ENCODE data around the gene SACM1L.
"Not testable (repeated sequence)": the region's sequence is repeated elsewhere in the genome, so short reads cannot be mapped to it uniquely, and the experiment has no call there.

Gene SACM1L

GRCh38 chr3:45670436-45670835, 18.8 kb upstream of the SACM1L start:
- no peak for FAIRE-seq

DNA sequence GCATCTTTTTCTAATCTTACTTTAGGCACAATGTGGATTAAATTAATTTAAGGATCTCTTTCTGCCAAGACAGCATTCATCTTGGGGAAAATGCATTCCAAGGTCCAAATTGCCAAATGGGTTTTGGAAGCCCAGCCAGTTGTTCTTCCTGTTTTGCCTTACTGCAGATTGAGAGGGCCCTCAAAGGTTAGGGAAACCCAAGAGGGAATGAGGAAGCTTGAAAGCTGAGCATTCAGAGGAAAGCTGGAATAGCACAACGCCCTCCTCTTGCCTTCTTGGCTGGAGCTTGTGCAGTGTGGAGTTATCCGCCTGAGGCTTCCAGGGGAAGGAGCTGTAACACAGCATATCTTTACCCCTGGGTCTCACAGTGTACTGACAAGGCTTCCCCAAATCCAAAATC, 18.2 kb upstream of the SACM1L start:
- no peak for FAIRE-seq

GRCh38 chr3:45673273-45673672, 15.9 kb upstream of the SACM1L start:
- no peak for FAIRE-seq

DNA sequence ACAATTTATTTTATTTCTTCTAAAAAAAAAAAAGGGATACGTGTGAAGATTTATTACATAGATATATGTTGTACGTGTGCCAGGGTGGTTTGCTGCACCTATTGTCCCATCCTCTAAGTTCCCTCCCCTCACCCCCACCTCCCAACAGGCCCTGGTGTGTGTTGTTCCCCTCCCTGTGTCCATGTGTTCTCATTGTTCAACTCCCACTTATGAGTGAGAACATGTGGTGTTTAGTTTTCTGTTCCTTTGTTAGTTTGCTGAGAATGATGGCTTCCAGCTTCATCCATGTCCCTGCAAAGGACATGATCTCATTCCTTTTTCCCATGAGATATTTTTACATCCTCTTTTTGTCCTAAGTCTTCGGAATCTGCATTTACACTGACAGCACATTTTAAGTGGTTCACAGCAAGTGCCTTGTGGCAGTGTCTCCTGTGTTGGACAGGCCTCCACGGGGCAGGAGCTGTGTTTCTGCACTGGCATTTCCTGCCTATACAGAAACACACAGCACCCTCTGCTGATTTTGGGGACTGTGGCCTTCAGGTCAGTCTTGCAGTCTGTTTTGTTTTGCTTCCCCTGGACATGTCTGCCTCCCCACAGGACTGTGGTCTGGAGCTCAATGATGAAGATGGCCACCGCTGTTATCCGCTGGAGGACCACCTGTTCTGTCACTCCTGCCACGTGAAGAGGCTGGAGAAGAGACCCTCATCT, 12.7 kb upstream of the SACM1L start:
- FAIRE-seq: no peak

DNA sequence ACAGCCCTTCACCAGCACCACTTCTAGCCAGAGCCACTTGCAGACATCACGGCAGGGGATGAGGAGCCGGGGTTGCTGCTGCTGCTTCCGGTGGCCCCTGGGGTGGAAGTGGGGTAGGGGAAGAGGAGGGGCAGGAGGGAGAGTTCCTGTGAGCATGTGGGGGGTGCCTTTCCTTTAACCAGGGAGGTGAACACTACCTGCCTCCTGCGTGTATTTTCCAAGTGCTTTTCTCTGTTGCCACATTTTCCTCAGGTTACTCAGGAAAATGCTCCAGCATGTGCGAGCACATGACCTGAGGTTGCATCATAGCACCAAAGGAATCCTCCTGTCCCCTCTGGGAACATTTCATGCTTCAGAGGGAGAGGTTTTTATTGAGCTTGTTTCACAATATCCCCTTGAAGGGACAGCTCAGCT, 12.2 kb upstream of the SACM1L start:
- FAIRE-seq: no peak

DNA sequence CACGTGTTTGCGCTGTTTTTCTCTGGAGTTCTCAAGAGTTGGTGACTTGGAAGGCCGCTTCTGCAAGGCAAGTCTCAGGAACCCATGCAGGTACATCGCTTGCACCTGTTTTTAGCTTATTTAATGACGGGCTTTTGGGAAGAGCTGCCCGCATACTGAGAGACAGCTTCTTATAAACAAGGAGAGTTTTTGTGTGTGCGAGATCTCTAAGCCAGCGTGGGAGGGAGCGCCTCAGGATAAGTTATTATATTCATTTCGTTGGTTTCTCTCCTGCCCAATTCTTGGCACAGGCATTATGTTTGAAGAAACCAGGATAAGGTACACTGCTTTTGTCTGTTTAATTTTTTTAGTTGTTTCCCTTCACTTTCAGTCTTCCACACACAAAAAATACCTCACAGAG, 11.4 kb upstream of the SACM1L start:
- FAIRE-seq: no peak

GRCh38 chr3:45679805-45680204, 9.4 kb upstream of the SACM1L start:
- FAIRE-seq: no peak

- no peak for FAIRE-seq
Measured at GRCh38 chr3:45681221-45681620, 8.0 kb upstream of the SACM1L start.

GRCh38 chr3:45681846-45682245, 7.3 kb upstream of the SACM1L start:
- no peak for FAIRE-seq

DNA sequence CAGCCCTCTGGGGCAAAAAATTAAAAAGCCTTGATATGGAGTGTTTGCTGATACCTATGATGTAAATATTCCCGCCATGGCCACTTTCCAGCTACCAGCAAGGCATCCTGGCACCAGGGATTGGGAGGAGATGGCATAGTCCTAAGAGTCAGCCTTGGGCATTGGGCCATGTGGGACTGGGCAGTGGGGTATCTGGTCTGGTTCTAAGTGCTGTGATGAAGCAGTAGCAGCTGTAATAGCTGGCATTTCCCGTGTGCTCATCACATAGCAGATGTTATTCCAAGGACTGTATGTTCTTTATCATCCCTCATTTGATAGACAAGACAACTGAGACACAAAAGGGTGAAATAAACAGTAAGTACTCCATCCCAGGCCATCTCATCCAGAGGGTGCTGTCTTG, 6.9 kb upstream of the SACM1L start:
- FAIRE-seq: no peak

DNA sequence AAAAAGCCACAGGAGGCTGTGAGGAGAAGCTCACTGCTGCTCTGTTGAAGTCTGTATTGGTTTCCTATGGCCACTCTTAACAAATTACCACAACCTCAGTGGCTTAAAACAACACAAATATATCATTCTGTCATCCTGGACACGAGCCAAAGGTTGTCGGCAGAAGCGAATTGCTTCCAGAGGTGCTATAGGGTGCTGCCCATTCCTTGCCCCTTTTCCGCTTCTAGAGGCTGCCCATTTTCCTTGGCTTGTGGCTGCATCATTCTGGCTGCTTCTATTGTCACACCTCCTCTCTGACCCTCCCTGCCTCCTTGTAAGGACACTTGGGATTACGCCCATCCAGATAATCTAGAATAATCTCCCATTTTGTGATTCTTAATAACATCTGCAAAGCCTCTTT, 6.4 kb upstream of the SACM1L start:
- FAIRE-seq: no peak

DNA sequence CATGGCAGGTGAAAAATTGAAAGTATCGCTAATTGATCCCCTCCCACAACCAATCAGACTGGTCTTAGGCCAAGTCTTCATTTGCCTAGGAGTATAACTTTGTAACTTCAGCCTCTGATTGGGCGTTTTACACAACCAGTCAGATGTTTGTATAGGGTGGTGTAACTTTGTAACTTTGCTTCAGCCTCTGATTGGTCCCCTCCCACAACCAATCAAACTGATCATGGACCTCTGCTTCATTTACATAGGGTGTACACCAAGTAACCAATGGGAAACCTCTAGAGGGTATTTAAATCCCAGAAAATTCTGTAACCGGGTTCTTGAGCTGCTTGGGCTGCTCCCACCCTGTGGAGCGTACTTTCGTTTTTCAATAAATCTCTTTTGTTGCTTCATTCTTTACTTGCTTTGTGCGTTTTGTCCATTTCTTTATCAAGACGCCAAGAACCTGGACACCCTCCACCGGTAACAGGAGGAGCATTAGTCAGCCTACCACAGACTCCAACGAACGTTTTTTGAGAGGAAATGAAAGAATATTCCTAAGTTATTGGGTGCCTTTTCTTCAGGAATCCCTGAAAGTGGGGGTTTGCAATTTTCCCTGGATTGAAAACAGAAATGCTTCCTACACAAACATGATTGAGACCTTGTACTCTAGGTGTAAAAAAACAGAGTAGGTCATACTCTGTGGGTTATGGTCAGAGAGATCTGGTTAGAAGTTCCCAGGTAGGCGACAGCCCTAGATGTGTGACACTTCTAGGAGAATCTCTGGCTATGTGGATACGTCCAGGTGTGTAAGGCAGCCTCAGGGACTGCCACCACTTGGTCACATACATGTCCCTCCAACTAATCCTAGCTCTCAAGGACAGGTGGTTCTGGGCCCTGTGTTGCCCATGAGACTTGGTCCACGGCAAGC, 5.5 kb upstream of the SACM1L start:
- FAIRE-seq: no peak

- FAIRE-seq: no peak
Measured at GRCh38 chr3:45684327-45684892, 4.8 kb upstream of the SACM1L start.

GRCh38 chr3:45685722-45686121, 3.5 kb upstream of the SACM1L start:
- not testable (repeated sequence) for FAIRE-seq

GRCh38 chr3:45686850-45687249, 2.3 kb upstream of the SACM1L start:
- FAIRE-seq: no peak

DNA sequence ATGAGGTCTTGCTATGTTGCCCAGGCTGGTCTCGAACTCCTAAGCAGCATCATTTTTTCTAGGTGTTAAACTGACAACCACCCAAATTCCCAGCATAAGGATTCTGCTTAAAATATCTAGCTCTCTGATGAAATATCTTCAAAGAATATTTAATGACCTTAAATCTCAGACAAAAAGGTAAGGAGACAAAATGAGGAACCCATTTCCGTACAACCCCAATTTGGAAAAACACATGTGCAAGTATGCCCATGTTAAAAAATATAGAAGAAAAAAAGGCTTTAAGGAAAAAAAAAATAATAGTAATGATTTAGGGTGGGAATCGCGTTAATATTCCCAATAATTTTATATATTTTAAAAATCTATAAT, 1.4 kb upstream of the SACM1L start:
- no peak for FAIRE-seq

DNA sequence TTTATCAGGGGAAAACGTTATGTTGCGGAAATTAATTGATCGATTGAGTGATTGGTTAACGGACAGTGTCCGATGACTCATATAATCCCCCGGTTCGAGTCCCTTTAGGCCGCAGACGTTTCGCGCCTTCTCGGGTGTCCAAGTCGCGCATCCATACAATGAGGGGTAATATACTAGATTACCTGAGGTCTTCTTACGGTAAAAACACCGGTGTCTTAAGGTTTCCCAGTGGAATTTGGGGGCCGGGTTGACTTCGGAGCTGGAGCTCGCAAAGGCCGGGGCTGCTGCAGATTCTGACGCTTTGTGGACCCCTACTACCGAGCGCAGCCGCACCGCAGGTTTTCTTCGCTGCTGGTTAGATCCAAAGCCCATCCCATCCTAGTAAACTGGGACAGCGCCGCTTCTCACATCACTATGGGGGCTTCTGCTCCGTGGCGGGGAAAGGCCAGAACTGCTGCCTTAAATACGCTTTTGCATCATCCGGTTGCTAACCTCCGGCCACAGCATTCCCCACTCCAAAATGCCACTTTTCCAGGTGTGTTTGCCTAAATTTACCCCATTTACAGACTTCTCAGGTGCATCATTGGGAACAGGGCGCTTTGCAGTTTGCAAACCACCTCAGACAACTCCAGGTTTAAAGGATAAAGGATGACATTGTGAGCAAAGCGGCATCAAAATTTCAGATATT, 858 bp upstream of the SACM1L start:
- no peak for FAIRE-seq

DNA sequence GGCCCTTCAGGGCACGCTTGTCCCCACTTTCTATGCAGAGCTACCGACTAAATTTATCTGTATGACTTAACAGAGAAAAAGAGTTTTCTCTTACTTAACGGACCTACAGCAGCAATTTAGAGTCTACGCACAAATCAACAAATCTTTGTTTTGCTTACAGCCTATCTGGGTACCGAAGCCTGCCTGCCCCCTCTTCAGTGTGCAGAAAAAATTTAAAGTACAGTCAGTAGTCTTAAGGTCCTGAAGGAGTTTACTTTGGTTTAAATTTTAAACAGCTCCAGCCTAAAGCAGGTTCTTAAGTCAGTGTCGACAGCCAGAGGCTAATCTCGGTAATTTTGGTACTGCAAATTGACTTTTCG, 570 bp downstream of the SACM1L start:
- FAIRE-seq: no peak

- no peak for FAIRE-seq
Measured at GRCh38 chr3:45690336-45691035, 1.3 kb downstream of the SACM1L start.

DNA sequence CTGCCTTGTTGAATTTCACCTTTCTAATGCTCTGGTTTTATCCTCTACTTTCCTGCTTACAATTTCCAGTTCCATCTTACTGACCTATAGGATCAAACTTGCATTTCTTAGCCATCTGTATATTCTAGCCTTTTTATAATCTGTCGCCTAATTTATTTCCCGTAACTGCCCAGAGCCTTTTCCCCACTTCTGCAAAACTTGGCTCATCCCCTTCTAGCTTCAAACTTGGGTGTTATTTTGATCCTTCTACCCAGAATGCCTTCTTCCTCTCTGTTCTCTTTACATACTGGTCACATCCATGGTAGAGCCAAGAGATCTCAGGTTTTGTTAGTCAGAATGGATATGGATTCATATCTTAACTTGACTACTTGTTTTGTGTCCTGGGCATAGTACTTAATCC, 2.6 kb downstream of the SACM1L start:
- no peak for FAIRE-seq

GRCh38 chr3:45692866-45693265, 3.7 kb downstream of the SACM1L start:
- FAIRE-seq: no peak

DNA sequence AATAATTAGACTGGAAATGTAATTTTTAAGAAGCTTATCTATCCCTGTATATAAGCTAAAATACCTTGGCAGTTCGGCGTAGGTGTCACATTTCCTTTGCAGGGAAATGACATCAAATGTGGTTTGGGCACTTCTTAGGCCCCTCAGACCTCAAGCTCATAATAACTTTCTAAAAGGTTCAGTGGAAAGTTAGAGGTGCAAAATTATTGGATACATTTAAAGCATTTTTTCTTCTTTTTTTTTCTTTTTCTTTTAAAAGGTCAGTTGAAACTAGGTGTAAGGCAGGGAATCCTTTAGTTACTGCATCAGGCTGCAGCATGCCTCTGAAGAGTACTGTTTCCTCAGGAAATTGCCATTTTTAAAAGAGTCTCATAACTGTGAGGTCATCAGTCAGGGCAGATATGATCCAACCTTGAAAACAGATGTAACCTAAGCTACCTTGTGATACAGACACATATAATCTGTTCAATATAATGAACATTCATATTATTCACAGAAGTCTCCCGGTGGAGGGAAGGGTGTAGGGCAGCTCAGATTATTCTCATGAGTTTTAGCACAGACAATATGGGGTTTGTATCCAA, 4.8 kb downstream of the SACM1L start:
- no peak for FAIRE-seq
